Middle frontal gyrus (tissue), 1 donor: ENCODE measurements around the gene FAF1.

ENCODE experiments used
- DNase-seq: peaks from one replicate; pipeline ENCODE4 v3.0.0-alpha.2; 2015; ENCODE audit warnings: low spot score; ENCODE audit errors: extremely low spot score

Gene FAF1

DNA sequence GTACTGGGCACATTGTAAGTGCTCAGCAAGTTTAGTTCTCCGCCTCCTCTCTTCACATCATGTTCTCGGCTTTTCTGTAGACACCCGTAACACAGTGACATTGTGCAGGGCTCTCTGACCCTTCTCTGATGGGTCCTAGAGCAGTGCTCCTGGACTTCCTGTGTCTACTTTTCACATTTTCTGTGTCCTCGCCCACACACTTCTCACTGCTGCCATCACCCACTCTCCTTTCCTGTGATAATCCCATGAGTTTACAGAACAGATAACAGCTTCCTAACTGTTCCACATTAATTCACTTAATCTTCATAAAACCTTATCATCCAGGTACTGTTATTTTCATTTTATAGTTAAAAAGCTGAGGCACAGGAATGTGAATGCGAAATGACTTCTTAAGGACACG lies 523.6 kb downstream of the FAF1 start:
- no peak for DNase-seq

DNA sequence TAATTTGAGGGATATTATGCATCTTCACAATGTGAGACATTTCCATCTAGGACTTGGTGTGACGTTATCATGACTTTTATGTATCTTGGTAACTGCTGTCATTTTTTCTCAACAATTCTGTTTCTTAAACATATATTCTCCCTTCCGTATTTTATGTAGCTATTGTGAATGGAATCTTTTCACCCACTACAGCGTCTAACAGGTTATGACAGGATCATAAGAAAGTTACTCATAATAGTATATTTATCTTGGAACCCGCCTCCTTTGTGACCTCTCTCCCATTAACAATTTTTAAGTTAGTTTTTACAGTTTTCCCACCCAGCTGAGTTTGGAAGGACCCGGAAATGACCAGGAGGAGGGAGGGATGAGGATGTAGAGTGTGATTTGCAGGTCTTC lies 530.1 kb downstream of the FAF1 start:
- DNase-seq = no peak

DNA sequence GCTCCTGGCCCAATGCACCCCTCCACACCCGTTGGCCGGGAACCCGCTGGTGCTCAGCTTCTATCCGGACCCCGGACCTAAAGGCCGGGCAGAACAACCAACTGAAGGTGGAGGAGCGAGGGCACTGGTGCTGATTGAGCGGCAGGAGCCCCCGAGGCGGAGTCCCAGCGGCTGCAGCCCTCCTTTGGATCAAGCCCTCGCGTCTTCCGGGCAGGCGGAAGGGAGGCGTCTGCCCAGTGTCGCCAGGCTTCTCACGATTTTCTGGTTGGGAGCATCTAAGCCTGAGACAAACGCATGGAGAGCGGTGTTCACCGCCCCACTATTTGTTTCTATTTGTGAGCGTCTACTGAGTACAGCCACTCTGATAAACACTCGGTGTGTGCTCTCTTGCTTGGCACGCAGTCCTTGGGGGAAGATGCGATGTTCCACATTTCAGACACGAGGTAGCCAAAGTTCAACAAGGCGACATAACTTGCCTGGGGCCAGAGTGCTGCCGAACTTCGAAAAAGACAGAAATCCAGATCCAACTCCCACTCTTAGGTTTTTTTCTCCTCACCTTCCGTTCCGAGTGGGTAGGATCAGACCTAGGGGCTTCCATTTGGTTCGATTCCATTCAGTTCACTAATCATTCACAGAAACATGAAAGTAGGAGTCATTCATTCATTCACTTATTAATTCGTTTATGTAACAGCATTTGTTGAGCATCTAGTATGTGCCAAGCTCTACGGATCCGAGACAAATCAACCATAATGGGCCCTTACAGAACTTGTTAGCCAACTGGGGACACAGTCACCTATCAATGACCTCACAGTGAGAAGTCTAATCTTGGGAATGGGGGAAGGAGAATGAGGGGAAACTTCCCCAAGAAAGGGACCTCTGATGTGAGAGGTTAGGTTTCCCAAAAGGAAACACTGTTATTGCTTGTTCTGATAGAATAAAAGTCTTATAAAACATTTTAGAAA lies 532.0 kb downstream of the FAF1 start:
- no peak for DNase-seq

DNA sequence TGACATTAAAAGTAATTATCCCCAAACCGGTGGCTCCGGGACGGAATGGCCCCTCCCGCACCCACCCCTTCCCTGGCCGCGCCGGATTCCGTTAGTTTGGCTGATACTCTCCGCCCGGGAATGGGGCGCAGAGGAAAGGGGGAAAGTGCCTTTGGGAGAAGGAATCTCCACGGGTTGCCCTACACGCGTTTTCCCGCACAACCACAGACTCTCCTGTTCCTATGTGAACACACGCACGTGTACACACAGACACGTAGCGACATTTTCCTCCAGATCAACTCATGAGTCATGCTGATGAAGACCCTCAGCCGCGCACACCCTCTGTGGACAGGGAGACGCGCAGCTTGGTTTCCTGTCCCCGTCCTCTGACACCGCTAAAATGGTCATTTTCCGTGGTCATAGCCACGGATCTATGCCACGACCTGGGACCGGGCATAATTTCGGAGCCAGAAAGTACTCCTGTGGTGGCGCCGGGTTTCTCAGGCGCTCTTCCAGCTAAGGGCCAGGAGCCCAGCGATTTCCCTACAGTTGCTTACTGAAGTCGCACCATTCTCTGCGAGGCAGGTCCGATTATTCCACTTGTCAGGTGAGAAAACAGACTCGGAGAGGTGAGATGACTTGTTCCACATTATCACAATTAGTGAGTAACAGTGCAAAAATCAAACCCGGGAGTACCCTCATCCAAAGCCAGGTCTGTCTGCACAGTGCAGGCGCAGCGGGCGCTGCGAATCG lies 532.8 kb downstream of the FAF1 start:
- DNase-seq = no peak

DNA sequence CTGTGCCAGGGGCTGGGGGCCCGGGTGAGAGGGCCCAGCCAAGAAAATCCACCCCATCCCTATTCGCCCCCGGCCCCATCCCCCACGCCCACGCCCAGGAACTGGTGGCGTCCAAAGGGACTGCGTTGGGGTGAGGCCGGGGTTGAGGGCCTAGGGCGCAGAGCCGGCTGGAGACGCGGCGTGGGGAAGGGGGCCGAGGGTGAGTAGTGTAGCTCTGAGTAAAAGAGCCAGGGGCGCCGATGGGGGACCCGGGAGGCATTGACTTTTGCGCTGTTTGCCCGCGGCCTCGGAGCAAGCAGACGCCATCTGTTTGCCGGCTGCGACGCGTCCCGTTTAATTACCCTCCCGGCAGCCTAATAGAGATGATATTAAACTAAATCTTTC lies 533.4 kb downstream of the FAF1 start:
- no peak for DNase-seq

DNA sequence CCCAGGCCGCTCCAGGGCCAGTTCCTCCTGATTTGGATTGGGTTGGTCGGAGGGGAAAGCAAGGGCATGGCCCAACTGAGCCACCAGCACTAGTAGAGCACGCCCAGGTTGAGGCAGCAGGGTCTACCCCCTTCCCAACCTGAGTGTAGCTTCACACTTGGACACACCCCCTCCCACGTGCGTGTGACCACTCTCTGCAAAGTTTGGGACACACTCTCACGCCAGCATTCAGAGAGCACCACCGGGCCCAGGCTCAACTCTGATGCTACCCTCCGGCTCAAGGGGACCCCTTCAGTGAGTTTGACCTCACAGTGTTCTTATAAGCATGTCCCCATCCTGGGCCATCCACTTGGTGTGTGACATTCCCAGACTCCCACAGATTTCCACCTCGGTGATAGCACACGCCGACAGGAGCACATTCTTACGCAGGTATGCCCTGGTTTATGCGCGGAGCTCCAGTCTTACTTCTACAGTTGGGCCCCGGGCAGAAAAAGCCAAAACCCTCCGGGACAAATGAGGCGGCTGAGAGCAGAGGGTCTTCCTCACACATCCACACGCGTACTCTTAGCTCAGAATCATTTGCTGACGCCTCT lies 533.9 kb downstream of the FAF1 start:
- DNase-seq = no peak

DNA sequence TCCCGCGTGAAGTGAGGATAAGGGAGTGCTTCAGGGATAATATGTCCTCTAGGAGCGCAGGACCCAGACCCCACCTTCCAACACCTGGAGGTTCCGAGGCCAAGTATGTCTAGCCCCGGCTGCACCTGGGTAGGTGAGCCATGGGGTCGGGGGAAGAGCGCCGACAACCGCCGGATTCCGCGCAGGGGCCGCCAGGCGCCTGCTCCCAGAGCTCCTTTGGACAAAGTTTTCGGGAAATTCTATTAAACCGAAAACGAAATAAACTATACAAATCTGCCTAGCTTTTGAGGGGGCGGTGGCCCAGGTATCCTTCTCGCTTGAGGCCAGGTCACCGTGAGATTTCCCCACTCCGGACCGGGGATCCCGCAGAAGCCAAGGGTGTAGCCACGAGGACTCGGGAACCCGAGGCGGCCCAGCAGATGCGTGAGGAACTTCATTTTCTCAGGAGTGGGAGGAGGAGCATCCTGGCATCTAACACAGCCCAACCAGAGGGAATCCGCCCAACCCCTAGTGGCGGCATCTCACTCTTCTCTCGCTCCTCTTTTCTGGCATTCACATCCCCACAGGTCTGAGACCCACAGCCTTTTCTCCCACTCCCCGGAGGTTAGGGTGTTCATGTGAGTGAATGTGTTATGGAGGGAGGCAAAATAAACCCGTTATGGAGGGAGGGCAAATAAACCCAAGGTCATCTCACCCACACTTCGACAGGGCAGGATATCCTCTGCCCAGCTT lies 534.5 kb downstream of the FAF1 start:
- no peak for DNase-seq

DNA sequence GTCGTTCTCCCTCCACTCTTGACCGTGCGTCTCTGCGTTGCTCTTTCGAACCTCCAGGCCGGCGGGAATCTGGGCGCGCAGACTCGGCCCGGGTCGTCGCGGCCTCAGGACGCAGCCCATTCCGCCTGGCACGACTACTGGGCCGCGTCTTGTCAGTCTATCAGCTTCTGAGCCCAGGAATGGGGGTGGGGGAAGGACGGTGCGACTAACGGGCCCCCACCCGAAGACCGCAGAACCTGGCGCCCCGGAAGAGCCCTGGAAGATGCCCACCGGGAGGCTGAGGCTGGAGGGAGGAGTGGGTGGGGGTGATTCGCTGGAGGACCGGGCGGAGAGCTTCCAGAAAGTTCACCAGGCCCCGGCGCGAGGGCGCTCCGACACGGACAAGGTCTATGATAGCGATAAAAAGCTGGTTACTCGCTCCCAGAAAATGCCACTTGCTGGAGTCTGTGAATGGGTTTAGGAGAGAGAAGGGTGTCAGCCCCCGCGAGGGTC lies 535.1 kb downstream of the FAF1 start:
- DNase-seq = no peak

DNA sequence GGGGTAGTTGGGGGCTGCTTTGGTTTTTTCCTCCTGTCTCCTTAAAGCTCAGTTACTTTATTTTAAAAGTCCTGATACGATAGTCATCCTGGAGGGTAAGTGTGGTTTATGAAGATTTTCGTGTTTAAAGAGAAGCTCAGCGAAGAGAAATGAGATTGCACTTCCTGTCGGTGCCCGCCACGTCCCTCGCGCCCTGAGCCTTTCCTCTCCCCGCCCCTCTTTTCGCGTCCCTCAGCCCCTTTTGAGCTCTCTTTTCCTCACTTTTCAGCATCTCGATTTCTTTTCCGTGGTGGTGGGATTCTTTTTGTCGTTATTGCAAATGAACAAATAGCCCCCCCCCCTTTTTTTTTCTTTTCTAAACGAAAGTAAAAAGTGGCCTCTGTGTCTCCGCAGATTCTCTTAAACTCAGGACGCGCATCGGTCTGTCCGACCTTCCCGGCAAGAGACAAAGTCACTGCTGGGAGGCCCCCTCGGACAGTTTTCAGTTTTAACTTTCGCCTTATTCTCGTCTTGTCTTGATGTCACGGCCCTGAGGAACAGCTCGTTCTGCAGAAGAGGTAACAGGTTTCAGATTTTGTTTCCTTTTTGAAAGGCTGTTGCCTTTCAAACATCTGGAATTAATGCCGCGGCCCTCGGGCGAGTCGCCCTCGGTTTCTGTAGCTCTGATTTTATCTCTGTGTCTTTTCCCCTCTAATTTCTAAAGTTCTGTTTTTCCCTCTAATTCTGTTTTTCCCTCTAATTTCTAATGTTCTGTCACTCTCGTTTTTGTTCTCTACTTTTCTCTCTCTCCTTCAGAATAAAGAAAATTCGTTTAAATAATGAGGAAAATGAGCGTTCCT lies 535.8 kb downstream of the FAF1 start:
- DNase-seq = no peak

DNA sequence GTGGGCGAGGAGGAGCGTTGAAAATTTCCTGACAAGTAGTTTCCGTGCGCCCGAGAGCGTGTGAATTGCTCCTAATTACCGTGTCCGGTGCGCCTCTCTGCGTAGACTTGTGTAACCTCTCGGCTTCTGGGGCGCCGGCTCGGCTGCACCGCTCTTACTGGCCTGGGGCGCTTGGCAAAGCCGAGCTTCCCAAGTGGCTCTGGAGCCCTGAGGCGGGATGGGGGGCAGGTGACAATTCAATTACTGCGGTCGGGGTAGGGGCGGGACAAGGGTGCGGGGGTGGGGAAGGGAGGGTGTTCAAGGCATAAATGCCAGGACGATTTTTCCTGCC lies 536.4 kb downstream of the FAF1 start:
- no peak for DNase-seq

DNA sequence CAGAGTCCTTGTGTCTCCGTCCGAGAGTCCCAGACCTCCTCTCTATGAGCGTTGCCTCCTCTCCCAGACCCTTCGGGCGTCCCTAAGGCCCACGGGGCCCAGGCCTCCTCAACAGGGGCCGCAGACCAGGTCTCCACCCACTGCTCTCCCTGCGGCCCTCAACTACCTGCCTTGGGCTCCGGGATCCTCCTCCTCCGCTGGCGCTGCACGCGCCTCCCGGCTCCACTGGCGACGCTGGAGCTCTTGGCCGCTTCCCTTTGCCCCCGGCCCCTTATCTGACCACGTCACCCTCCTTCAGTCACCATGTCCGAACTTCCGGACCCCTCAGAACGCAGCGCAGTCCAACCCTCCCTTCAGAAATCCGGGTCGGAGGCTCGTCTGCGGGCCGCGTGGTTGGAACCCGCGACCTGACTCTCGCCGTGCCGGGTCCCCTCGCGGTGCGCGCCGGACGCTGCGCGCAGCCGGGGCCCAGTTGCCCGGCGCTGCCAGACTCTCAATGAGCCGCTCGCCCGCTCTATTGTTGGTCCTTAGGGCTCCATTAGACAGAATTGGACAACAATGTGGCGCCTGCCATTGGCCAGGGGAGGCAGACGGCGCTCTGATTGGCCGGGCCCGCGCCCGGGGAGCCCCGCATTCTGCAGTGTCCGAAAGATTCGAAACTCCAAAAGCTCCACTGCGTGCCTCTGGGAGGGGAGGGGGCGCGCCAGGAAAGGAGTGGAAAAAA lies 537.0 kb downstream of the FAF1 start, which contains the start of gene DMRTA2:
TSS of gene DMRTA2 (minus strand) at position 498 of the 724 bp plus-strand sequence. CDS start 1,907 bp downstream, outside the sequence.
- DNase-seq = no peak

DNA sequence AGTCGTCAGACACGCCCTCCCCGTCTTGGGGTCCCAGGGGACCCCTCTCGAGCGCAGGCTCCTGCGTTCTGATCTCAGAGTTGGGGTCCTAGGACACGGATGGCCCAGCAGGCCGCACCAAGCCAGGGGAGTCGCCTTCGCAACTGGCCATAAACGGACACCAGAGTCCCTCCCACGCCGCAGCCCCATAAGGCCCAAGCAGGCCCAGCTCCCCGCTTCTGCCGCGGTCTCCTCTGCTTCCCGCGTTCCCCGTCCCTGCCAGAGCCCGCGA lies 537.5 kb downstream of the FAF1 start:
- DNase-seq = no peak

DNA sequence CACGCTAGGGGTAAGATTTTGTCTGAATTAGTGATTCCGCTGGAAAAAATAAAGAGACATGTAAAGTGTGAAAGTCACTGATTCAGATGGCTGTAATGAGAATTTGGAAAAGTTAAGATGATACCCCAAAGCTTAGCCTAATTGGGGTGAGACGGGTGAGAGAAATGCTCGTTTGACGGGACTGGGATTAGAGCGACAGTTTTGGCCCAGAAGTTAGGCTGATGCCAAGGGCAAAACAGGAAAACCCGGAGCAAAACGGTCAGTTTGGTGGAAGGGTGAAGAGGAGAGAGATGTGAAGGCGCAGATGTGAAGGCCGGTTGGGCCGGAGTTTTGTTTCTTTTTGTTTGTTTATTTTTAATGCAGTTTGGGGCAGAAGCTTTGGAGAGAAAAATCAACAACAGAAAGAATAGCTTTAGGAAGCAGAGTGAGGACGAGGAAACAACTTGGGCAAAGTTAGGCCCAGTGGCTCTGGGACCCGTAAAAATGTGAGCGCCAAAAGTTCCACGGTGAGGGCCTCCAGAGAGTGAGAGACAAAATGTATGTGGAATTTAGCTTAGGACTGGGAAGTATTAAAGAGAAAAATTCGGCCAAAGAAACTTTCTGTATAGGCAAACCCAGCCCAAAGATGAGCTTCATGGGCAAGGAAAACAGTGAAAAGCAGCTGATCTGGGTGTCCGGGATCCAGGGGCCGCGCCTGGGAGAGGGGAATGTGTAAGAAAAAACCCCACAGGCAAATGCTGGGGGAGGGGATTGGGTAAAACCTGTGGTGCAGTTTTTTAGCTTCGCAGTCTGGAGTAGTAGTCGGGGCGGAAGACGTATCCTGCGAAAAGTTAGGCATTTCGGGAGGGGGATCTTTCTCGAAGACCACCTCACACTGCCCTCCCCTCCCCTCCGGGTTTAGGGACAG lies 538.0 kb downstream of the FAF1 start:
- no peak for DNase-seq

DNA sequence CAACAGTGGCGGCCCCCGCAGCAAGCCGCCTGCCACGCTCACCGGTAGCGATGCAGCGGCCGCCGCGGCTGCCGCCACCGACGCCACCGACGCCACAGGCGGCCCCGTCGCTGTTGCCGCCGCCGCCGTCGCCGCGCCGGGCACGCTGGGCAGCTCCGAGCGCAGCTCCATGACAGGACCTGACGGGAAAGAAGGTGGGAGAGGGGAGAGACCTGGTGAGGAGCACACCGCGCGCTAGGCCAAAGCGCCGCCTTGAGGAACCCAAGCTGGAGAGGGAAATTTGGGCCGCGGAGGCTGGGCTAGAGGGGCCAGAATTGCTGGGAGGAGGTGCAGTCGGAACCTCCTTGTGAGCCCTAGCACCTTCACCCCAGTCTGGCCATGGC lies 538.7 kb downstream of the FAF1 start:
- no peak for DNase-seq

DNA sequence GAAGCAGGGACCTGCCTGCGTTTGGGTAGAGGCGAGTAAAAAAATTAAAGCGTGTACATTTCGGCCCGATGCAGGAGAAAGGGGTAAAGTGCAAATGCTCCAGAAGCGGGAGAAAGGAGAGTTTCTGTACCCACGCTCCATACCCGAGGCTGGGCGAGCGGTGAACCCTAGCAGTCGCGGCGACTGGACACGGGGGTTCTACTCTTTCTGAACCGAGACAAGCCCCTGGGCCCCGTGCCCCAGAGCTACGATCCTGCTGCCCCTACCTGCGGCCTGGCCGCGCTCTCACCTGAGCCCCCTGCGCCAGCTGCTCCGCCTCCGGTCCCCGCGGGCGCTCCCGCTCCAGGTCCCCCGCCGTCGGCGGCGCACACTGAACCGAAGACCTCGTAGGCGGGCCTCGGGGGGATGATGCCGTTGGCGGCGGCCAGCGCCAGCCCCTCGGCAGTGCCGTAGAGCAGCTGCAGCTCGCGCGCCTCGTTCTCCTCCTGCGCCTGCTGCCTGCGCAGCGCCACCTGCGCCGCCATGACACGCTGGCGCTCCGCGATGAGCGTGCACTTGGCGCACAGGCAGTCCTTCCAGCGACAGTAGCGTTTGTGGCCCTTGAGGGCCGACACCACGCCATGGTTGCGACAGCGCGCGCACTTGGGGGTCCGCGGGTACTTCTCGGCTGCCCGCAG lies 539.2 kb downstream of the FAF1 start:
- no peak for DNase-seq

DNA sequence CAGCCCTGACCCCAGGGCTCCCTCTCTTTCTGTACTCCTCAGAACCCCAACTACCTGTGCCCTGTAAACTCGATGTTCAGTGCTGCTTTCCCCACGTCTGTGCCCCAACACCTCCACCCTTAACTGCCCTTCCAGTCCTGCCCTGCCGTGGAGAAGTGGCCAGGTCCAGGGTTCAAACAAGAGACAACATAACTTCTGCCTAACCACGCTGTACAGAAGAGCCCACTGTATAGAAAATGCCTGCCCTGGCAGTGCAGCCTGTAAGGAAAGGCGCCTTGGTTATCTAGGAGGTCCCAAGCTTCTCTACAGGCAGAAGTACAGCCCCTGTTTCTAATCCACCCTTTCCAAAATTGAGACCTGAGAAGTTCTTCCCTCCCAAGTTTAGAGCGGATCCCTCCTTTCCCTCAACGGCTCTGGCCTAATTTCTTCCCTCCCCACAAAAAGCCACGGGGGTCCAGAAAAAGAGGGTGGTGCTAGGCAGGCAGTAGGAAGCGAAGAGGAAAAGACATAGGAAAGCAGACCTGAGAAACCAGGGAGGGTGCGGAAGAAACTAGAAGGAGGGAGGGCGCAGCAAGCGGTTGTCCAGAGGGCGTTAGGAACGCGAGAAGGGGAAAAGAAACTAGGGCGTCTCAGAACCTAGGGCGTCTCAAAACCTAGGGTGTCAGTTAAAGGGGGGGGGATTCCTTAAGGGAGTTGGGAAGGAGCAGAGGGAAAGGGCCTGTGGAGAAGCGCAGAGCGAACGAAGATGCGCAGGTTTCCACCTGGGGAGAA lies 540.0 kb downstream of the FAF1 start:
- no peak for DNase-seq

DNA sequence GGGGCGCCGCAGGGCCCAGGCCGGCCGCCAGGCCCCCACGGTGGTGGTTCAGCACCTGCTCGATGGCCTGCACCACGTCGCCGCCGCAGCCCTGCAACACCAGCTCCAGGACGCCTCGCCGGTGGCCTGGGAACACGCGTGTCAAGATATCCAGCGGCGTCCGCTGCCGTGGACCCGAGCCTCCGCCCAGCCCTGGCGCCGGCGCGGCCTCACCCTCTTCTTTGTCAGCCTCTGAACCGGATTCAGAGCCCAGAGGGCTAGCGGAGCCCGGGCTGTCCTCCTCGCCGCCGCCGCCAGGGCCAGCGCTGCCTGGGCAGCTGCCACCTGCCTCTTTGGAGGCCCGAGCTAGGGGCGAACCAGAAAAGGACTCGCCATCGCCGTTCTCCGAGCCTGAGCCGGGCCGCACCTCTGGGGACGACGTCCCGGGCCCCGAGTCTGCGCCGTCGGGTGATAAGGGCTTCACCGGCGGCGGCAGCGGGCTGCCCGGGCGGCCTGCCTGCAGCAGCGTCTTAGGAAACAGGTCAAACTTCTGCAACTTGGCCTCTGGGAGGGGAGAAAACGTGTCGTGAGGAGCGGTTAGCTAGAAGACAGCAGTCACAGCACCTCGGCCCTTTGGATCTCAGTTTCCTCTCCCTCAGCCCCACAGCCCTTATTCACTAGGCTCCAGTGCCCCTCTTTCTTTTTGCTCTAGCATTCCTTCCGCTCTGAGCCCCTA lies 540.7 kb downstream of the FAF1 start:
- DNase-seq = no peak
